DLD1 (cell line): ENCODE data around the gene TMEM116.
"Not testable (repeated sequence)": the region's sequence is repeated elsewhere in the genome, so short reads cannot be mapped to it uniquely, and the experiment has no call there.

Experiments
- in situ Hi-C: cut with HindIII; loops from 2 replicates; pipeline ENCODE4 v1.10.0; 2017; ENCODE audit warnings: low sequenced_read_pairs

Gene TMEM116

GRCh38 chr12:112010415-112011344 lies 2.3 kb downstream of the TMEM116 start:
- in situ Hi-C loops = no loop called here

- in situ Hi-C loops = not testable (repeated sequence)
Measured at GRCh38 chr12:112009596-112009995, 3.4 kb downstream of the TMEM116 start.

- in situ Hi-C loops = no loop called here
Measured at GRCh38 chr12:112008918-112009317, 4.0 kb downstream of the TMEM116 start.

- in situ Hi-C loops = no loop called here
Measured at GRCh38 chr12:112007945-112008344, 5.0 kb downstream of the TMEM116 start.

- in situ Hi-C loops = no loop called here
Measured at GRCh38 chr12:112005419-112006395, 7.3 kb downstream of the TMEM116 start.

- in situ Hi-C loops = no loop called here
Measured at GRCh38 chr12:112004041-112004440, 8.9 kb downstream of the TMEM116 start.

- in situ Hi-C loops = no loop called here
Measured at GRCh38 chr12:112001576-112001975, 11.4 kb downstream of the TMEM116 start.

GRCh38 chr12:112000820-112001219 lies 12.1 kb downstream of the TMEM116 start:
- in situ Hi-C loops = no loop called here

- in situ Hi-C loops = not testable (repeated sequence)
Measured at GRCh38 chr12:111999129-111999528, 13.8 kb downstream of the TMEM116 start.

- in situ Hi-C loops = no loop called here
Measured at GRCh38 chr12:111998015-111998414, 14.9 kb downstream of the TMEM116 start.

- in situ Hi-C loops = no loop called here
Measured at GRCh38 chr12:111997300-111997699, 15.7 kb downstream of the TMEM116 start.

- in situ Hi-C loops = no loop called here
Measured at GRCh38 chr12:111995782-111996480, 17.0 kb downstream of the TMEM116 start.

GRCh38 chr12:111994211-111995111 lies 18.5 kb downstream of the TMEM116 start:
- in situ Hi-C loops = not testable (repeated sequence)

GRCh38 chr12:111993292-111994150 lies 19.4 kb downstream of the TMEM116 start:
- in situ Hi-C loops = no loop called here

GRCh38 chr12:111992464-111992863 lies 20.5 kb downstream of the TMEM116 start:
- in situ Hi-C loops = no loop called here

- in situ Hi-C loops = no loop called here
Measured at GRCh38 chr12:111991946-111992345, 21.0 kb downstream of the TMEM116 start.

- in situ Hi-C loops = no loop called here
Measured at GRCh38 chr12:111991535-111991934, 21.4 kb downstream of the TMEM116 start.

- in situ Hi-C loops = no loop called here
Measured at GRCh38 chr12:111984820-111985219, 28.1 kb downstream of the TMEM116 start.

GRCh38 chr12:111981987-111982386 lies 31.0 kb downstream of the TMEM116 start:
- in situ Hi-C loops = no loop called here
